ENCODE measurements around the gene FOXB1.

GRCh38 chr15:59993041-59993750 is 10.9 kb upstream of the FOXB1 start:
- no peak for TF ChIP-seq CTCF (IDR thresholded peaks at IDR 0.05)
- TF ChIP-seq POLR2A (IDR thresholded peaks at IDR 0.05) = no peak
